ENCODE data around the gene ZNF41. TPM values are rescaled to one million over a fixed set of nuclear protein-coding genes. Genes with fewer than 3 reads are reported as not detected.
A peak's percentile ranks its signal among the peaks of the same experiment; 100 is the strongest.

Gene ZNF41
- total and polyA plus RNA-seq, 2 donors (not counting 3 experiments of a cell fraction or from before 2014, with no cell fraction given): 2.9 to 7.5 TPM

GRCh38 chrX:47529548-47529947 is 46.5 kb upstream of the ZNF41 start:
- Histone ChIP-seq H3K9ac (replicated peaks; ENCODE audit: extremely low read depth, insufficient read depth, low read length) (no peak overlapping the region), H3K4me2 (ENCODE audit: insufficient read depth, low read length) (no peak overlapping the region), H3K4me3 (replicated peaks in 1 of 3; ENCODE audit: insufficient read depth in 1 of 3, low read depth in 1 of 3, low read length in 3 of 3) (no peak overlapping the region), H3K79me2 (ENCODE audit: control insufficient read depth, insufficient read depth, low read length) (no peaks in the 10 kb centered on the region), H3K9me3 (replicated peaks; ENCODE audit: control insufficient read depth, insufficient read depth, low read length) (no peaks in the 10 kb centered on the region), H2AFZ (ENCODE audit: low read depth, low read length) (no peak overlapping the region), H3K27ac (ENCODE audit: insufficient read depth, low read depth, low read length) (no peak overlapping the region), H3K4me1 (ENCODE audit: control insufficient read depth, extremely low read depth, insufficient read depth, low read length) (no peaks in the 10 kb centered on the region), H3K9me1 (replicated peaks; ENCODE audit: control insufficient read depth, extremely low read depth, insufficient read depth, low read length) (no peaks in the 10 kb centered on the region), H3K27me3 (ENCODE audit: control insufficient read depth in 2 of 2, insufficient read depth in 2 of 2, low read length in 2 of 2) (no peaks in the 10 kb centered on the region), H3K36me3 (ENCODE audit: control insufficient read depth in 2 of 2, extremely low read depth in 1 of 2, insufficient read depth in 2 of 2, low read length in 2 of 2) (no peaks in the 10 kb centered on the region), H4K20me1 (replicated peaks; ENCODE audit: control insufficient read depth, extremely low read depth, insufficient read depth, low read length) (no peaks in the 10 kb centered on the region)
- CTCF ChIA-PET: no interaction called here
- no TSS peak for BruUV-seq (replicated peaks)
- dilution Hi-C loops (cut with MboI; ENCODE audit: extremely low pct_ligation_motif_present, low sequenced_read_pairs): no loop called here
- FAIRE-seq: no peak
- DNase-seq (ENCODE audit: low read depth, low spot score): no peak
- intact Hi-C loops (cut with micrococcal nuclease): no loop called here
- TF ChIP-seq MAX (IDR thresholded peaks at IDR 0.05; ENCODE audit: insufficient read depth, insufficient read length): no peak
- TF ChIP-seq JUN (IDR thresholded peaks at IDR 0.05; ENCODE audit: borderline replicate concordance, insufficient read depth, insufficient read length, low read depth): no peak
- TF ChIP-seq FOS (IDR thresholded peaks at IDR 0.05; ENCODE audit: borderline replicate concordance, insufficient read depth, low read length): no peak
- POLR2A ChIA-PET: no interaction called here

- dilution Hi-C loops (cut with MboI; ENCODE audit: extremely low pct_ligation_motif_present, low sequenced_read_pairs): no loop called here
- no peaks in the 10 kb centered on the region for H3K79me2 ChIP-seq (ENCODE audit: control insufficient read depth, insufficient read depth, low read length)
- H3K36me3 ChIP-seq (ENCODE audit: control insufficient read depth in 2 of 2, extremely low read depth in 1 of 2, insufficient read depth in 2 of 2, low read length in 2 of 2): no peaks in the 10 kb centered on the region
- CTCF ChIA-PET: interaction anchor here (0.6 to 6.0 kb wide), 29 partner anchors 9 to 489 kb away, joined by 3 to 101 read pairs (median 4); partner anchors contain the start of genes CFP and USP11
- H3K9ac ChIP-seq (replicated peaks; ENCODE audit: extremely low read depth, insufficient read depth, low read length): no peak overlapping the region
- POLR2A ChIA-PET: interaction anchor here (0.6 to 1.2 kb wide), 3 partner anchors 139 to 306 kb away, joined by 3 to 4 read pairs (median 3); no protein-coding TSS in a partner anchor
- H3K4me3 ChIP-seq (replicated peaks in 1 of 3; ENCODE audit: insufficient read depth in 1 of 3, low read depth in 1 of 3, low read length in 3 of 3): peak overlapping the region in 2 of 3 experiments; percentile 43 to 56
- DNase-seq (ENCODE audit: low read depth, low spot score) (no peak), FAIRE-seq (no peak)
- H3K9me1 ChIP-seq (replicated peaks; ENCODE audit: control insufficient read depth, extremely low read depth, insufficient read depth, low read length): no peaks in the 10 kb centered on the region
- TF ChIP-seq MYC (IDR thresholded peaks at IDR 0.05; ENCODE audit: low read depth, low read length) (no peak), JUN (IDR thresholded peaks at IDR 0.05; ENCODE audit: borderline replicate concordance, insufficient read depth, insufficient read length, low read depth) (no peak), FOS (IDR thresholded peaks at IDR 0.05; ENCODE audit: borderline replicate concordance, insufficient read depth, low read length) (no peak), GATA2 (IDR thresholded peaks at IDR 0.05; ENCODE audit: insufficient read depth, insufficient read length, low read depth, low read length) (no peak), POLR2A (IDR thresholded peaks at IDR 0.05; ENCODE audit: low read depth, low read length) (no peak), EZH2 (IDR thresholded peaks at IDR 0.05; ENCODE audit: borderline replicate concordance, low read depth, low read length, severe bottlenecking) (no peak), MAX (IDR thresholded peaks at IDR 0.05; ENCODE audit: insufficient read depth, insufficient read length) (no peak), CTCF (IDR thresholded peaks at IDR 0.05; ENCODE audit: extremely low read depth in 1 of 2, insufficient read depth in 1 of 2, low read depth in 1 of 2, low read length in 2 of 2) (no peak), POLR2AphosphoS5 (IDR thresholded peaks at IDR 0.05; ENCODE audit: insufficient read depth, low read depth, low read length) (no peak)
- intact Hi-C loops (cut with micrococcal nuclease): loop anchor here (1.0 to 5.0 kb wide), 4 partner anchors 26 to 330 kb away; partner anchors contain the start of genes CDK16, UBA1 and ZNF41
- H4K20me1 ChIP-seq (replicated peaks; ENCODE audit: control insufficient read depth, extremely low read depth, insufficient read depth, low read length): no peaks in the 10 kb centered on the region
- peak overlapping the region; percentile 66 for H3K4me2 ChIP-seq (ENCODE audit: insufficient read depth, low read length)
- H2AFZ ChIP-seq (ENCODE audit: low read depth, low read length): peak overlapping the region; percentile 79
- no peaks in the 10 kb centered on the region for H3K27me3 ChIP-seq (ENCODE audit: control insufficient read depth in 2 of 2, insufficient read depth in 2 of 2, low read length in 2 of 2)
- no peaks in the 10 kb centered on the region for H3K4me1 ChIP-seq (ENCODE audit: control insufficient read depth, extremely low read depth, insufficient read depth, low read length)
- BruUV-seq (replicated peaks): no TSS peak
- H3K27ac ChIP-seq (ENCODE audit: insufficient read depth, low read depth, low read length): no peak overlapping the region
- no peaks in the 10 kb centered on the region for H3K9me3 ChIP-seq (replicated peaks; ENCODE audit: control insufficient read depth, insufficient read depth, low read length)
These were observed 40.7 kb upstream of the ZNF41 start for GRCh38 chrX:47523713-47524166.
